ENCODE measurements around the gene VAMP8. TPM values are rescaled to one million over a fixed set of nuclear protein-coding genes. Genes with fewer than 3 reads are reported as not detected.

VAMP8 gene
- total and polyA plus RNA-seq, 2 of the 8 experiments (the other 6 are each of a cell fraction or from before 2014, with no cell fraction given) = 34.4 to 69.7 TPM

DNA sequence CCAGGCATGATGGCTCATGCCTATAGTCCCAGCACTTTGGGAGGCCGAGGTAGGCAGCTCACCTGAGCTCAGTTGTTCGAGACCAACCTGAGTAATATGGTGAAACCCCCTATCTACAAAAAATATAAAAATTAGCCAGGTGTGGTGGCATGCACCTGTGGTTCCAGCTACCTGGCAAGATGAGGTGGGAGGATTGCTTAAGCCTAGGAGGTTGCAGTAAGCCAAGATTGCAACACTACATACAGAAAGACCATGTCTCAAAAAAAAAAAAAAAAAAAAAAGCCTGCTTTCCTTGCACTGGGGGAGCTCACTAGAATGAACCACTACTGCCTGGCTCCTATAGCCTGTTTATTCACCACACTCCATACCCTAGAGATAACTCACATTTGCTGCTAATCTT lies 45.8 kb upstream of the VAMP8 start (continued):
- TF ChIP-seq KDM5A (IDR thresholded peaks at IDR 0.05; ENCODE audit: low read length) (no peak), JUND (IDR thresholded peaks at IDR 0.05; ENCODE audit: low read length) (no peak), BACH1 (IDR thresholded peaks at IDR 0.05; ENCODE audit: low read length) (no peak), SP1 (IDR thresholded peaks at IDR 0.05; ENCODE audit: low read depth, low read length) (no peak), SUZ12 (IDR thresholded peaks at IDR 0.05; ENCODE audit: low read length) (no peak)
- TF ChIP-seq, protein P1, sequence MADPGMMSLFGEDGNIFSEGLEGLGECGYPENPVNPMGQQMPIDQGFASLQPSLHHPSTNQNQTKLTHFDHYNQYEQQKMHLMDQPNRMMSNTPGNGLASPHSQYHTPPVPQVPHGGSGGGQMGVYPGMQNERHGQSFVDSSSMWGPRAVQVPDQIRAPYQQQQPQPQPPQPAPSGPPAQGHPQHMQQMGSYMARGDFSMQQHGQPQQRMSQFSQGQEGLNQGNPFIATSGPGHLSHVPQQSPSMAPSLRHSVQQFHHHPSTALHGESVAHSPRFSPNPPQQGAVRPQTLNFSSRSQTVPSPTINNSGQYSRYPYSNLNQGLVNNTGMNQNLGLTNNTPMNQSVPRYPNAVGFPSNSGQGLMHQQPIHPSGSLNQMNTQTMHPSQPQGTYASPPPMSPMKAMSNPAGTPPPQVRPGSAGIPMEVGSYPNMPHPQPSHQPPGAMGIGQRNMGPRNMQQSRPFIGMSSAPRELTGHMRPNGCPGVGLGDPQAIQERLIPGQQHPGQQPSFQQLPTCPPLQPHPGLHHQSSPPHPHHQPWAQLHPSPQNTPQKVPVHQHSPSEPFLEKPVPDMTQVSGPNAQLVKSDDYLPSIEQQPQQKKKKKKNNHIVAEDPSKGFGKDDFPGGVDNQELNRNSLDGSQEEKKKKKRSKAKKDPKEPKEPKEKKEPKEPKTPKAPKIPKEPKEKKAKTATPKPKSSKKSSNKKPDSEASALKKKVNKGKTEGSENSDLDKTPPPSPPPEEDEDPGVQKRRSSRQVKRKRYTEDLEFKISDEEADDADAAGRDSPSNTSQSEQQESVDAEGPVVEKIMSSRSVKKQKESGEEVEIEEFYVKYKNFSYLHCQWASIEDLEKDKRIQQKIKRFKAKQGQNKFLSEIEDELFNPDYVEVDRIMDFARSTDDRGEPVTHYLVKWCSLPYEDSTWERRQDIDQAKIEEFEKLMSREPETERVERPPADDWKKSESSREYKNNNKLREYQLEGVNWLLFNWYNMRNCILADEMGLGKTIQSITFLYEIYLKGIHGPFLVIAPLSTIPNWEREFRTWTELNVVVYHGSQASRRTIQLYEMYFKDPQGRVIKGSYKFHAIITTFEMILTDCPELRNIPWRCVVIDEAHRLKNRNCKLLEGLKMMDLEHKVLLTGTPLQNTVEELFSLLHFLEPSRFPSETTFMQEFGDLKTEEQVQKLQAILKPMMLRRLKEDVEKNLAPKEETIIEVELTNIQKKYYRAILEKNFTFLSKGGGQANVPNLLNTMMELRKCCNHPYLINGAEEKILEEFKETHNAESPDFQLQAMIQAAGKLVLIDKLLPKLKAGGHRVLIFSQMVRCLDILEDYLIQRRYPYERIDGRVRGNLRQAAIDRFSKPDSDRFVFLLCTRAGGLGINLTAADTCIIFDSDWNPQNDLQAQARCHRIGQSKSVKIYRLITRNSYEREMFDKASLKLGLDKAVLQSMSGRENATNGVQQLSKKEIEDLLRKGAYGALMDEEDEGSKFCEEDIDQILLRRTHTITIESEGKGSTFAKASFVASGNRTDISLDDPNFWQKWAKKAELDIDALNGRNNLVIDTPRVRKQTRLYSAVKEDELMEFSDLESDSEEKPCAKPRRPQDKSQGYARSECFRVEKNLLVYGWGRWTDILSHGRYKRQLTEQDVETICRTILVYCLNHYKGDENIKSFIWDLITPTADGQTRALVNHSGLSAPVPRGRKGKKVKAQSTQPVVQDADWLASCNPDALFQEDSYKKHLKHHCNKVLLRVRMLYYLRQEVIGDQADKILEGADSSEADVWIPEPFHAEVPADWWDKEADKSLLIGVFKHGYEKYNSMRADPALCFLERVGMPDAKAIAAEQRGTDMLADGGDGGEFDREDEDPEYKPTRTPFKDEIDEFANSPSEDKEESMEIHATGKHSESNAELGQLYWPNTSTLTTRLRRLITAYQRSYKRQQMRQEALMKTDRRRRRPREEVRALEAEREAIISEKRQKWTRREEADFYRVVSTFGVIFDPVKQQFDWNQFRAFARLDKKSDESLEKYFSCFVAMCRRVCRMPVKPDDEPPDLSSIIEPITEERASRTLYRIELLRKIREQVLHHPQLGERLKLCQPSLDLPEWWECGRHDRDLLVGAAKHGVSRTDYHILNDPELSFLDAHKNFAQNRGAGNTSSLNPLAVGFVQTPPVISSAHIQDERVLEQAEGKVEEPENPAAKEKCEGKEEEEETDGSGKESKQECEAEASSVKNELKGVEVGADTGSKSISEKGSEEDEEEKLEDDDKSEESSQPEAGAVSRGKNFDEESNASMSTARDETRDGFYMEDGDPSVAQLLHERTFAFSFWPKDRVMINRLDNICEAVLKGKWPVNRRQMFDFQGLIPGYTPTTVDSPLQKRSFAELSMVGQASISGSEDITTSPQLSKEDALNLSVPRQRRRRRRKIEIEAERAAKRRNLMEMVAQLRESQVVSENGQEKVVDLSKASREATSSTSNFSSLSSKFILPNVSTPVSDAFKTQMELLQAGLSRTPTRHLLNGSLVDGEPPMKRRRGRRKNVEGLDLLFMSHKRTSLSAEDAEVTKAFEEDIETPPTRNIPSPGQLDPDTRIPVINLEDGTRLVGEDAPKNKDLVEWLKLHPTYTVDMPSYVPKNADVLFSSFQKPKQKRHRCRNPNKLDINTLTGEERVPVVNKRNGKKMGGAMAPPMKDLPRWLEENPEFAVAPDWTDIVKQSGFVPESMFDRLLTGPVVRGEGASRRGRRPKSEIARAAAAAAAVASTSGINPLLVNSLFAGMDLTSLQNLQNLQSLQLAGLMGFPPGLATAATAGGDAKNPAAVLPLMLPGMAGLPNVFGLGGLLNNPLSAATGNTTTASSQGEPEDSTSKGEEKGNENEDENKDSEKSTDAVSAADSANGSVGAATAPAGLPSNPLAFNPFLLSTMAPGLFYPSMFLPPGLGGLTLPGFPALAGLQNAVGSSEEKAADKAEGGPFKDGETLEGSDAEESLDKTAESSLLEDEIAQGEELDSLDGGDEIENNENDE (IDR thresholded peaks at IDR 0.05; ENCODE audit: insufficient replicate concordance, low read length) = no peak

Measured in H1 (cell line).